GM12874 (cell line): ENCODE results near the gene RAB8A.

Experiments used
- TF ChIP-seq, protein P1 (sequence below): IDR thresholded peaks from 2 replicates; pipeline ENCODE4 v1.5.1; 2011; ENCODE audit warnings: low read depth, mild to moderate bottlenecking, control low read depth, low read length, moderate library complexity; ENCODE audit not compliant: insufficient read depth

The RAB8A gene

DNA sequence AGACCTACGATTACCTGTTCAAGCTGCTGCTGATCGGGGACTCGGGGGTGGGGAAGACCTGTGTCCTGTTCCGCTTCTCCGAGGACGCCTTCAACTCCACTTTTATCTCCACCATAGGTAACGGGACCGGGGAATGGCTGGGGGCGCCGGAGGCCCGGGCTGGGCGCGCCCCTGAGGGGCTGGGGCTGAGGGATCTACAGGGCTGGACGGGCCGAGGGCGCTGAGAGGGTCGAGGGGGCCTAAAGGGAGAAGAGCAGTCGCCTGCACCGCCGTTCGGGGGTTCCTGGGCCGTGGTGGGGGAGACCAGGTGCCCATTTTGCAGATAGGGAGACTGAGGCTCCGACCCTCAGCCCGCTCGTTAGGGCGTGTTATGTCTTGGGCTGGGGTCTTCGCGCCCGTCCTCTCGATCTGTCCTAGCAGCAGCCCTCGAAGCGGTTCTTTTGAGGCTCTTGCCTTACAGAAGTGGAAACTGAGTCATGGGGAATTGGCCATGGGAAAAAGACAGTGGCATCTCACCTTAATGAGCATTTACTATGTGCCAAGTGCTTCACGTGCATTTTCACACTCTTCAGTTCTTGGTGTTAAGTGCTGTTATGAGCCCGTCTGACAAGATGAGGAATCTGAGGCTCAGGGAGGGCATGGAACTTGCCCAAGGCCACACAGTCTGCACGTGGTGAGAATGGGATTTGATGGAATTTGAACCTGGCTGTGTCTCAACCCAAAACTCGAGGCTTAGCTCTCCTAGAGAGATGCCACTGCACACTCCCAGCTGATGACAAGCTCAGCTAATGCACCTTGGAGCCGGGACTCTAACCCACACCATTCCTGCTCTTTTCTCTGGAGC lies 442 bp downstream of the RAB8A start:
- TF ChIP-seq, protein P1, sequence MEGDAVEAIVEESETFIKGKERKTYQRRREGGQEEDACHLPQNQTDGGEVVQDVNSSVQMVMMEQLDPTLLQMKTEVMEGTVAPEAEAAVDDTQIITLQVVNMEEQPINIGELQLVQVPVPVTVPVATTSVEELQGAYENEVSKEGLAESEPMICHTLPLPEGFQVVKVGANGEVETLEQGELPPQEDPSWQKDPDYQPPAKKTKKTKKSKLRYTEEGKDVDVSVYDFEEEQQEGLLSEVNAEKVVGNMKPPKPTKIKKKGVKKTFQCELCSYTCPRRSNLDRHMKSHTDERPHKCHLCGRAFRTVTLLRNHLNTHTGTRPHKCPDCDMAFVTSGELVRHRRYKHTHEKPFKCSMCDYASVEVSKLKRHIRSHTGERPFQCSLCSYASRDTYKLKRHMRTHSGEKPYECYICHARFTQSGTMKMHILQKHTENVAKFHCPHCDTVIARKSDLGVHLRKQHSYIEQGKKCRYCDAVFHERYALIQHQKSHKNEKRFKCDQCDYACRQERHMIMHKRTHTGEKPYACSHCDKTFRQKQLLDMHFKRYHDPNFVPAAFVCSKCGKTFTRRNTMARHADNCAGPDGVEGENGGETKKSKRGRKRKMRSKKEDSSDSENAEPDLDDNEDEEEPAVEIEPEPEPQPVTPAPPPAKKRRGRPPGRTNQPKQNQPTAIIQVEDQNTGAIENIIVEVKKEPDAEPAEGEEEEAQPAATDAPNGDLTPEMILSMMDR: no peak

GRCh38 chr19:16112778-16113177 lies 1.1 kb downstream of the RAB8A start:
- TF ChIP-seq, protein P1: no peak

- TF ChIP-seq, protein P1: no peak
Observed at GRCh38 chr19:16113727-16114126, 2.0 kb downstream of the RAB8A start.

DNA sequence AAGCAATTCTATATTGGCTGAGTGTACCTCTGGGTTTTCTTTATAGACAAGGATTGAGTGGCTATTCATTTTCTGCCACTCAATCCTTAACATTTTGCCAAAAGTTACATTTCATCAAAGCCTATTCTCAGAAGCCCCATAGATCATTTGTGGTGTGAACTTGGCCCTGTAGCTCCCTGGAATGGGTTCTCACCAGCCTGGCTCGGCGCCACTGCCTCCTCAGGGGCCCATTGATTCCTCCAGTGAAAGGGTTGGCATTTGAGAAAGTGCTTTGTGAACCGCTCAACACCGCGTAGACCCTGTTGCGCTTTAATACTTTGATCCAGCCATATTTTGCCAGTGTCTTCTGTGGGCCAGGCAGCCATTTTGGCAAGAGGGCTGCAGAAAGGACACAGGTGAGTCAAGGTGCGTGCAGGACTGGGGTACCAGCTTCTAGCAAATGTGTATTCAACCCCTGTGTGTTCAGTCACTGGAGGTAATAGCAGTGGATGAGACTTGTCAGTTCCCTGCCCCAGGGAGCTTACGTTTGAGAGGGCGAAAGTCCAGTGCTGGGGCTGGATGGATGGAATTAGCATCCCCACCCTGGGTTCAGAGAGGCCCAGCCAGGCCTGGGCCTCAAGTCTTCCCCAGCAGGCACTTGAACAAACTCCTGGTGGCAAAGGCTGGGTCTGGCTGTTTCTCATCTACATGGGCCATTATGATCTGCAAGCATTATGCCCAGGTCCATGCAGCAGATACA lies 3.8 kb downstream of the RAB8A start:
- TF ChIP-seq, protein P1: no peak

- TF ChIP-seq, protein P1: no peak
Observed at GRCh38 chr19:16116067-16116466, 4.4 kb downstream of the RAB8A start.

DNA sequence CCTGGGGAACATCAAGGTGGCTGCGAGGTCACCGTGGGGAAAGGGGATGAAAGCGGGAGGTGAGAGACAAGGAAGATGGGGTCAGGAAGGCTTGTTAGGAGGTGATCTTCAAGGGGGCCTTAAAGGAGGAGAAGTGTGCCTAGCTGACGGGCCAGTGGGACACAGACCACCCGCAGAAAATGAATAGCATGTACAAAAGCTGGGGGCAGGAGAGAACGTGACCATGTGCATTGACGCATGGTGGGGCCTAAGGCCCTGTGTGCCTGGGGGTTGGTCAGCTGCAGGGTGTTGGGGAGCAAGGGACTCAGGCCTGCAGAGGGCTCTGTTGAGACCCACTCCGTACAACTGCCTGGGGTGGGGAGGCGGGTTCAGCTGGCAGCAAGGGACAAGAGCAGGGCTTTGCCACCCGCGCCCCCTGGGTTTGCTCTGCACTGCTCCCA lies 5.9 kb downstream of the RAB8A start:
- TF ChIP-seq, protein P1: peak; percentile 70

DNA sequence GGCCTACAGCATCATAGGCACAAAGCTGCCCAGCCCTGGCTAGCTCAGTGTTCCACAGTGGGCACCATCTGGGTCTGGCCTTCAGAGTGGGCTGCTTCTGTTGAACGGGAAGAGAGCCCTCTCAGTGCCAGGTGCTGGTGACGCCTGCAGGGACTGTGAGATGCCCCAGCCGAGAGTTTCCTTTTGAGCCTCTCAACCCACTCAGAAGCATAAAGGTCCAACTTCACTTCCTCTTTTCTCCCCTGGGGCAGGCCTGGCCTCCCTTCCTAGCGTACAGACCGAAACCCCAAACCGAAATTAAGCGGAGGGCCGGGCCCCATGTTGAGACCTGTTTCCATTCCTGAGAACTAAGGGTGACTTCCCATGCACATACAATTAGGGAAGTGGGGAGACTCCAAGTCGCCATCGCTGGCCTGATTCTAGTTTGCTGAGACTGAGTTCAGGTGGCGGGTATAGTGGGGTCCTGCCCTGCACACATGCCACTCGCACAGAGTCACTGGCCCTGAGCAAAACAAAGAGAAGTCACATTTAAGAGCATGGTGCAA lies 6.9 kb downstream of the RAB8A start:
- TF ChIP-seq, protein P1: no peak
